A549 (cell line): Measurements from ENCODE around the gene HTR2A. TPM values are rescaled to one million over a fixed set of nuclear protein-coding genes. Genes with fewer than 3 reads are reported as not detected.

Experiments
- ATAC-seq, 2 experiments: fragments of 200-7000 bp in 1 of 2; fragments of >200 bp in 1 of 2; cut with Nextera tagmentation in 1 of 2; cut with Tn5 transposase in 1 of 2; 3 replicates each; pipeline versions ENCODE4 v1.8.0 to v1.9.1; 2018 to 2020; ENCODE audit warnings: mild to moderate bottlenecking in 1 of 2, moderate library complexity in 1 of 2
- CTCF ChIA-PET: fragments of 300-600 bp; sonication (Branson Sonifier 250); formaldehyde crosslinking; extraction: SDS; loops from one replicate; lab custom pipeline; 2021; ENCODE audit warnings: antibody characterized with exemption, inconsistent platforms; lab: Yijun Ruan, JAX
- POLR2A ChIA-PET: fragments of 350-600 bp; formaldehyde crosslinking; extraction: SDS; loops from one replicate; lab custom pipeline; 2021; ENCODE audit warnings: antibody characterized with exemption, inconsistent platforms; lab: Yijun Ruan, JAX
- DNase-seq, 2 experiments: peaks; one replicate each; pipeline versions ENCODE4 v3.0.0 to v3.0.0-alpha.2; 2011 to 2016; ENCODE audit warnings: low read depth in 1 of 2, low spot score in 1 of 2
- FAIRE-seq: peaks from 2 replicates; lab custom pipeline; 2011; peaks lifted over from hg19 to GRCh38; lab: Jason Lieb, UNC
- H3K27ac ChIP-seq, 2 experiments: fragments of >200 bp; sonication (Bioruptor Twin); formaldehyde crosslinking; 3 replicates each; pipeline ENCODE4 v1.5.1; 2016 to 2017
- H3K4me1 ChIP-seq: fragments of >200 bp; sonication (Bioruptor Twin); formaldehyde crosslinking; 3 replicates; pipeline ENCODE4 v1.6.1; 2016
- H3K4me2 ChIP-seq: fragments of >200 bp; sonication (Bioruptor Twin); formaldehyde crosslinking; 3 replicates; pipeline ENCODE4 v1.6.1; 2016
- H3K4me3 ChIP-seq: fragments of >200 bp; sonication (Bioruptor Twin); formaldehyde crosslinking; 3 replicates; pipeline ENCODE4 v1.5.1; 2016
- H3K9me3 ChIP-seq: fragments of >200 bp; sonication (Bioruptor Twin); formaldehyde crosslinking; 3 replicates; pipeline ENCODE4 v1.6.1; 2016
- CBX2 ChIP-seq: fragments of 200-600 bp; sonication (generic); IDR thresholded peaks from 2 replicates; pipeline ENCODE4 v1.6.1; 2016; ENCODE audit warnings: low read depth, mild to moderate bottlenecking, borderline replicate concordance
- CEBPB ChIP-seq, 2 experiments: fragments of >200 bp in 1 of 2; sonication (Bioruptor Twin) in 1 of 2; formaldehyde crosslinking in 1 of 2; IDR thresholded peaks; 2 replicates each; pipeline ENCODE4 v1.6.1; 2012 to 2016
- EP300 ChIP-seq, 2 experiments: fragments of >200 bp; sonication (Bioruptor Twin); formaldehyde crosslinking; IDR thresholded peaks; 2 replicates in 1 of 2; 3 replicates in 1 of 2; pipeline ENCODE4 v1.6.1; 2016 to 2017
- FOSB ChIP-seq: fragments of 250-450 bp; sonication (Bioruptor Pico); IDR thresholded peaks from 2 replicates; pipeline ENCODE4 v1.5.0; 2020; ENCODE audit warnings: mild to moderate bottlenecking, moderate library complexity
- FOSL2 ChIP-seq, 2 experiments: fragments of 450-650 bp in 1 of 2; fragments of >200 bp in 1 of 2; sonication (Bioruptor Twin) in 1 of 2; formaldehyde crosslinking; IDR thresholded peaks; 2 replicates each; pipeline versions ENCODE4 v1.5.0 to v1.6.1; 2016 to 2020; ENCODE audit warnings: mild to moderate bottlenecking in 1 of 2, moderate library complexity in 1 of 2
- GATA3 ChIP-seq: IDR thresholded peaks from 2 replicates; pipeline ENCODE4 v1.6.1; 2012; ENCODE audit warnings: borderline replicate concordance
- HEYL ChIP-seq: fragments of 250-450 bp; sonication (Bioruptor Pico); IDR thresholded peaks from 2 replicates; pipeline ENCODE4 v1.8.0; 2021; ENCODE audit warnings: mild to moderate bottlenecking, moderate library complexity
- HOXA7 ChIP-seq: fragments of 250-450 bp; sonication (Bioruptor Pico); IDR thresholded peaks from 2 replicates; pipeline ENCODE4 v1.5.0; 2020; ENCODE audit warnings: mild to moderate bottlenecking, moderate library complexity
- HOXB5 ChIP-seq: fragments of 250-450 bp; sonication (Bioruptor Pico); IDR thresholded peaks from 2 replicates; pipeline ENCODE4 v1.5.0; 2020; ENCODE audit warnings: mild to moderate bottlenecking, moderate library complexity
- KDM5A ChIP-seq: fragments of 200-600 bp; sonication (generic); IDR thresholded peaks from 2 replicates; pipeline ENCODE4 v1.6.1; 2016; ENCODE audit warnings: antibody characterized with exemption, mild to moderate bottlenecking
- MAFK ChIP-seq: fragments of 450-650 bp; IDR thresholded peaks from 2 replicates; pipeline ENCODE4 v1.6.1; 2014; ENCODE audit not compliant: partially characterized antibody
- MAZ ChIP-seq: fragments of 150-350 bp; IDR thresholded peaks from 2 replicates; pipeline ENCODE4 v1.6.1; 2014; ENCODE audit warnings: antibody characterized with exemption, low read depth, low read length, borderline replicate concordance
- NFE2L2 ChIP-seq: fragments of 150-350 bp; conservative IDR thresholded peaks from 2 replicates; pipeline ENCODE4 v1.6.1; 2014; ENCODE audit warnings: low read length
- NPAS2 ChIP-seq: fragments of 250-450 bp; sonication (Bioruptor Pico); IDR thresholded peaks from 2 replicates; pipeline ENCODE4 v1.8.0; 2022; ENCODE audit warnings: mild to moderate bottlenecking, moderate library complexity, borderline replicate concordance
- NR3C1 ChIP-seq: fragments of >200 bp; sonication (Bioruptor Twin); formaldehyde crosslinking; IDR thresholded peaks from 3 replicates; pipeline ENCODE4 v1.6.1; 2017
- POLR2A ChIP-seq: IDR thresholded peaks from 2 replicates; pipeline ENCODE4 v1.6.1; 2012; ENCODE audit warnings: mild to moderate bottlenecking, low read length
- POLR2AphosphoS2 ChIP-seq: conservative IDR thresholded peaks from 2 replicates; pipeline ENCODE4 v1.6.1; 2012; ENCODE audit warnings: low read length, improper control_type of control experiment, inconsistent platforms
- RAD21 ChIP-seq, 2 experiments: fragments of >200 bp in 1 of 2; sonication (Bioruptor Twin) in 1 of 2; formaldehyde crosslinking in 1 of 2; IDR thresholded peaks in 1 of 2; conservative IDR thresholded peaks in 1 of 2; 2 replicates in 1 of 2; 3 replicates in 1 of 2; pipeline ENCODE4 v1.6.1; 2012 to 2018; ENCODE audit warnings: inconsistent platforms in 1 of 2
- RCOR1 ChIP-seq: fragments of 150-350 bp; IDR thresholded peaks from 2 replicates; pipeline ENCODE4 v1.6.1; 2014; ENCODE audit warnings: antibody characterized with exemption, low read length, low read depth
- RFX5 ChIP-seq: fragments of 450-650 bp; IDR thresholded peaks from 2 replicates; pipeline ENCODE4 v1.7.1; 2014; ENCODE audit warnings: antibody characterized with exemption, mild to moderate bottlenecking, moderate library complexity
- SMC3 ChIP-seq: fragments of >200 bp; sonication (Bioruptor Twin); formaldehyde crosslinking; IDR thresholded peaks from 3 replicates; pipeline ENCODE4 v1.6.1; 2018; ENCODE audit warnings: inconsistent platforms
- SREBF2 ChIP-seq: fragments of 450-650 bp; IDR thresholded peaks from 2 replicates; pipeline ENCODE4 v1.6.1; 2014; ENCODE audit warnings: mild to moderate bottlenecking, moderate library complexity
- TFCP2L1 ChIP-seq: fragments of 250-450 bp; sonication (Bioruptor Pico); IDR thresholded peaks from 2 replicates; pipeline ENCODE4 v1.5.0; 2021; ENCODE audit warnings: mild to moderate bottlenecking
- TP53 ChIP-seq: fragments of 250-450 bp; sonication (Bioruptor Pico); IDR thresholded peaks from 2 replicates; pipeline ENCODE4 v1.5.0; 2021; ENCODE audit warnings: mild to moderate bottlenecking, moderate library complexity
- ZNF302 ChIP-seq: fragments of 250-450 bp; sonication (Bioruptor Pico); IDR thresholded peaks from 2 replicates; pipeline ENCODE4 v1.9.0; 2021; ENCODE audit warnings: inconsistent platforms, mild to moderate bottlenecking, moderate library complexity
- WGBS: methylation state at CpG from one replicate; pipeline ENCODE4 v1.1.6; 2017; ENCODE audit errors: missing lambda C conversion rate; 5-methylcytosine and 5-hydroxymethylcytosine counted together
- polyA plus RNA-seq, 4 experiments: library from polyadenylated mRNA; depleted of rRNA in 3 of 4; stranded (reverse); fragments of >200 nt; fragmentation: RNase III in 1 of 4; extraction: RNeasy Plus Mini Kit Qiagen cat#74134 plus additional on column Dnase treatment in 1 of 4; gene quantifications; 2 replicates in 3 of 4; 3 replicates in 1 of 4; pipeline ENCODE4 v1.2.3, GENCODE V29; 2011 to 2017
- TF ChIP-seq, protein P1 (sequence below): fragments of 250-450 bp; sonication (Bioruptor Pico); IDR thresholded peaks from 2 replicates; pipeline ENCODE4 v1.5.0; 2021; ENCODE audit warnings: mild to moderate bottlenecking, moderate library complexity, borderline replicate concordance
- TF ChIP-seq, protein P2 (sequence below): fragments of 200-600 bp; sonication (generic); IDR thresholded peaks from 2 replicates; pipeline ENCODE4 v1.6.1; 2016; ENCODE audit warnings: antibody characterized with exemption, mild to moderate bottlenecking, moderate library complexity
- TF ChIP-seq, protein P3 (sequence below): fragments of >200 bp; sonication (Bioruptor Twin); formaldehyde crosslinking; IDR thresholded peaks from 2 replicates; pipeline ENCODE4 v1.6.1; 2016
- TF ChIP-seq, protein P4 (sequence below): fragments of >200 bp; sonication (Bioruptor Twin); formaldehyde crosslinking; IDR thresholded peaks from 3 replicates; pipeline ENCODE4 v1.6.1; 2016

HTR2A gene
- polyA plus RNA-seq, 2 of the 4 experiments (the other 2 are of a cell fraction), result not detected

DNA sequence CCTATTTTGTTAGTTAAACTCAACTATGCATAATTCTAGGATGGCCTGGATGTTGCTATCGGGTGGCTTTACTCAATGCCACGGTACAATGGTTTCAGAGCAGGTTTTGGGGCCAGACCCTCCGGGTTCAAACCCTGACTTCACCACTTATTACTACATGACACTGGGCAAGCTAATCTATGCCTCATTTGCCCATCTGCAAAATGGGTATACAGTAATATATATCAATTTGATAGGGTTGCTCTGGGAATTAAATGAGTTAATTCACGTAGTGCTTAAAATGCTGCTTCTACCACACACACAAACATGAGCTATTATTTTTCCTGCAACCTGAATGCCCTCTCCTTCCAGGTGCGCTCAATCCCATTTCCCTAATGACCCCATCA lies 100.7 kb downstream of the HTR2A start:
- no peak for TF ChIP-seq CBX2
- TF ChIP-seq EP300 (IDR thresholded peaks at IDR 0.05), result no peak
- TF ChIP-seq NFE2L2, result no peak
- TF ChIP-seq TP53 (CRISPR knock-in tag), result no peak
- TF ChIP-seq NR3C1, result no peak
- no peak for TF ChIP-seq HOXA7 (CRISPR knock-in tag)
- TF ChIP-seq SMC3, result no peak
- TF ChIP-seq ZNF302 (CRISPR knock-in tag), result no peak
- no peak for TF ChIP-seq KDM5A
- TF ChIP-seq FOSB, result no peak
- TF ChIP-seq POLR2AphosphoS2, result no peak
- TF ChIP-seq SREBF2, result no peak
- TF ChIP-seq HOXB5 (CRISPR knock-in tag), result no peak
- TF ChIP-seq HEYL, result no peak
- no peak for TF ChIP-seq CEBPB (IDR thresholded peaks at IDR 0.05)
- ATAC-seq (no peak), DNase-seq (no peak), FAIRE-seq (no peak)
- 43% methylated on average over 5 of the region's 5 CpGs for WGBS
- CTCF ChIA-PET, result interaction anchor here (1.1 to 1.4 kb wide), 3 partner anchors 31 to 265 kb away, joined by 3 to 7 read pairs (median 3); no protein-coding TSS in a partner anchor
- no peaks in the 10 kb centered on the region for H3K9me3 ChIP-seq
- peak overlapping the region; percentile 95 to 98 for H3K27ac ChIP-seq
- H3K4me1 ChIP-seq, result peaks cover 14% of the 10 kb centered on the region; the same call in 1 of the 3 replicates
- H3K4me2 ChIP-seq, result peak overlapping the region; percentile 94
- POLR2A ChIA-PET, result no interaction called here
- H3K4me3 ChIP-seq, result peak overlapping the region; percentile 89

DNA sequence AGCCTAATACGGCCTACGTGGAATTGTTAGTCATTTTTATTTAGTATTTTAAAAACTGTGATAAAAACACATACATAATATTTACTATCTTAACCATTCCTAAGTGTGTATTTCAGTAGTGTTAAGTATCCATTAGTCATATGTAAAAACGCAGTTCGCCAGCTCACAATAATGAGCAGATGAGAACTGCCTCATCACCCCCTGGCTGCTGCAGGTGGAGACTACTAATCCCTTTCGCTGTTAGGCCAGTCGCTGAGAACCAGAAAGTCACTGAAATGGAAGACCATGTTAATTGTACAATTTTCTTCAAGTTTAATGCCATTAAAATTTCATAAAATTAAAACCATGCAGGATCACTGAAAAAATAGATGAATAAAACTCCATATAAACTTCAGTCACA lies 101.5 kb downstream of the HTR2A start:
- H3K4me1 ChIP-seq, result peaks cover 14% of the 10 kb centered on the region; the same call in 1 of the 3 replicates
- 90% methylated on average over 6 of the region's 6 CpGs for WGBS
- no peak overlapping the region for H3K4me3 ChIP-seq
- FAIRE-seq (no peak), DNase-seq (no peak), ATAC-seq (no peak)
- H3K4me2 ChIP-seq, result peak overlapping the region; percentile 94
- ChIA-PET POLR2A (no interaction called here), CTCF (no interaction called here)
- TF ChIP-seq, protein P1, sequence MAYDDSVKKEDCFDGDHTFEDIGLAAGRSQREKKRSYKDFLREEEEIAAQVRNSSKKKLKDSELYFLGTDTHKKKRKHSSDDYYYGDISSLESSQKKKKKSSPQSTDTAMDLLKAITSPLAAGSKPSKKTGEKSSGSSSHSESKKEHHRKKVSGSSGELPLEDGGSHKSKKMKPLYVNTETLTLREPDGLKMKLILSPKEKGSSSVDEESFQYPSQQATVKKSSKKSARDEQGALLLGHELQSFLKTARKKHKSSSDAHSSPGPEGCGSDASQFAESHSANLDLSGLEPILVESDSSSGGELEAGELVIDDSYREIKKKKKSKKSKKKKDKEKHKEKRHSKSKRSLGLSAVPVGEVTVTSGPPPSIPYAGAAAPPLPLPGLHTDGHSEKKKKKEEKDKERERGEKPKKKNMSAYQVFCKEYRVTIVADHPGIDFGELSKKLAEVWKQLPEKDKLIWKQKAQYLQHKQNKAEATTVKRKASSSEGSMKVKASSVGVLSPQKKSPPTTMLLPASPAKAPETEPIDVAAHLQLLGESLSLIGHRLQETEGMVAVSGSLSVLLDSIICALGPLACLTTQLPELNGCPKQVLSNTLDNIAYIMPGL (CRISPR knock-in tag), result no peak
- TF ChIP-seq, protein P2, sequence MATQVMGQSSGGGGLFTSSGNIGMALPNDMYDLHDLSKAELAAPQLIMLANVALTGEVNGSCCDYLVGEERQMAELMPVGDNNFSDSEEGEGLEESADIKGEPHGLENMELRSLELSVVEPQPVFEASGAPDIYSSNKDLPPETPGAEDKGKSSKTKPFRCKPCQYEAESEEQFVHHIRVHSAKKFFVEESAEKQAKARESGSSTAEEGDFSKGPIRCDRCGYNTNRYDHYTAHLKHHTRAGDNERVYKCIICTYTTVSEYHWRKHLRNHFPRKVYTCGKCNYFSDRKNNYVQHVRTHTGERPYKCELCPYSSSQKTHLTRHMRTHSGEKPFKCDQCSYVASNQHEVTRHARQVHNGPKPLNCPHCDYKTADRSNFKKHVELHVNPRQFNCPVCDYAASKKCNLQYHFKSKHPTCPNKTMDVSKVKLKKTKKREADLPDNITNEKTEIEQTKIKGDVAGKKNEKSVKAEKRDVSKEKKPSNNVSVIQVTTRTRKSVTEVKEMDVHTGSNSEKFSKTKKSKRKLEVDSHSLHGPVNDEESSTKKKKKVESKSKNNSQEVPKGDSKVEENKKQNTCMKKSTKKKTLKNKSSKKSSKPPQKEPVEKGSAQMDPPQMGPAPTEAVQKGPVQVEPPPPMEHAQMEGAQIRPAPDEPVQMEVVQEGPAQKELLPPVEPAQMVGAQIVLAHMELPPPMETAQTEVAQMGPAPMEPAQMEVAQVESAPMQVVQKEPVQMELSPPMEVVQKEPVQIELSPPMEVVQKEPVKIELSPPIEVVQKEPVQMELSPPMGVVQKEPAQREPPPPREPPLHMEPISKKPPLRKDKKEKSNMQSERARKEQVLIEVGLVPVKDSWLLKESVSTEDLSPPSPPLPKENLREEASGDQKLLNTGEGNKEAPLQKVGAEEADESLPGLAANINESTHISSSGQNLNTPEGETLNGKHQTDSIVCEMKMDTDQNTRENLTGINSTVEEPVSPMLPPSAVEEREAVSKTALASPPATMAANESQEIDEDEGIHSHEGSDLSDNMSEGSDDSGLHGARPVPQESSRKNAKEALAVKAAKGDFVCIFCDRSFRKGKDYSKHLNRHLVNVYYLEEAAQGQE, result no peak
- no peak for TF ChIP-seq RCOR1
- no peak for TF ChIP-seq GATA3
- no peak for TF ChIP-seq EP300 (IDR thresholded peaks at IDR 0.05)
- no peak for TF ChIP-seq MAZ
- TF ChIP-seq RFX5, result no peak
- TF ChIP-seq POLR2A, result no peak
- no peak for TF ChIP-seq NPAS2 (CRISPR knock-in tag)
- TF ChIP-seq FOSL2 (IDR thresholded peaks at IDR 0.05), result no peak
- TF ChIP-seq FOSL2 (CRISPR knock-in tag; IDR thresholded peaks at IDR 0.05), result no peak
- TF ChIP-seq, protein P3, sequence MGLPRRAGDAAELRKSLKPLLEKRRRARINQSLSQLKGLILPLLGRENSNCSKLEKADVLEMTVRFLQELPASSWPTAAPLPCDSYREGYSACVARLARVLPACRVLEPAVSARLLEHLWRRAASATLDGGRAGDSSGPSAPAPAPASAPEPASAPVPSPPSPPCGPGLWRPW, result no peak
- no peak for TF ChIP-seq SREBF2
- no peak for TF ChIP-seq MAFK
- TF ChIP-seq, protein P4, sequence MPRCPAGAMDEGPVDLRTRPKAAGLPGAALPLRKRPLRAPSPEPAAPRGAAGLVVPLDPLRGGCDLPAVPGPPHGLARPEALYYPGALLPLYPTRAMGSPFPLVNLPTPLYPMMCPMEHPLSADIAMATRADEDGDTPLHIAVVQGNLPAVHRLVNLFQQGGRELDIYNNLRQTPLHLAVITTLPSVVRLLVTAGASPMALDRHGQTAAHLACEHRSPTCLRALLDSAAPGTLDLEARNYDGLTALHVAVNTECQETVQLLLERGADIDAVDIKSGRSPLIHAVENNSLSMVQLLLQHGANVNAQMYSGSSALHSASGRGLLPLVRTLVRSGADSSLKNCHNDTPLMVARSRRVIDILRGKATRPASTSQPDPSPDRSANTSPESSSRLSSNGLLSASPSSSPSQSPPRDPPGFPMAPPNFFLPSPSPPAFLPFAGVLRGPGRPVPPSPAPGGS, result no peak
- no peak for TF ChIP-seq RAD21 (conservative IDR thresholded peaks at IDR 0.05 in 1 of 2, IDR thresholded peaks at IDR 0.05 in 1 of 2)
- TF ChIP-seq TFCP2L1, result no peak
- no peaks in the 10 kb centered on the region for H3K9me3 ChIP-seq
- no peak overlapping the region for H3K27ac ChIP-seq
